Activated T-helper 1 cell treated with anti-CD3 and anti-CD28 coated beads, Interleukin-12 subunit alpha, Interleukin-12 subunit beta, Interleukin-2, Interleukin-4 antibody, amounts not matched to agents 30 ng/mL and 10 ng/mL and 1 ng/mL, durations not matched to agents 14 hours and 24 hours and 36 hours (primary cell): ENCODE data around the gene SOCS6. TPM values are rescaled to one million over a fixed set of nuclear protein-coding genes. Genes with fewer than 3 reads are reported as not detected.
"Not testable (repeated sequence)": the region's sequence is repeated elsewhere in the genome, so short reads cannot be mapped to it uniquely, and the experiment has no call there.

Experiments
- DNase-seq: peaks from one replicate; pipeline ENCODE4 v3.0.0; 2021; ENCODE audit warnings: low spot score
- H3K27ac Mint-ChIP-seq: one replicate; pipeline ENCODE4 v1.8.0; 2021; ENCODE audit warnings: mild to moderate bottlenecking, mixed read lengths
- H3K27me3 Mint-ChIP-seq: one replicate; pipeline ENCODE4 v1.8.0; 2022; ENCODE audit warnings: mild to moderate bottlenecking, moderate library complexity, mixed read lengths; ENCODE audit not compliant: insufficient read depth
- H3K36me3 Mint-ChIP-seq: one replicate; pipeline ENCODE4 v1.8.0; 2021; ENCODE audit warnings: low read depth, mixed read lengths
- H3K4me1 Mint-ChIP-seq: one replicate; pipeline ENCODE4 v1.8.0; 2021; ENCODE audit warnings: low read depth, mixed read lengths
- H3K4me3 Mint-ChIP-seq: one replicate; pipeline ENCODE4 v1.8.0; 2021; ENCODE audit warnings: mild to moderate bottlenecking, moderate library complexity, mixed read lengths
- H3K9me3 Mint-ChIP-seq: one replicate; pipeline ENCODE4 v1.8.0; 2021; ENCODE audit warnings: mixed read lengths
- intact Hi-C: fragments of 100-400 bp; cut with micrococcal nuclease; formaldehyde crosslinking; loops from one replicate; pipeline ENCODE4 v1.15.1; 2024
- total RNA-seq: library from RNA; stranded (reverse); gene quantifications from 2 replicates; pipeline ENCODE4 v1.2.3, GENCODE V29; 2022

The SOCS6 gene, protein sequence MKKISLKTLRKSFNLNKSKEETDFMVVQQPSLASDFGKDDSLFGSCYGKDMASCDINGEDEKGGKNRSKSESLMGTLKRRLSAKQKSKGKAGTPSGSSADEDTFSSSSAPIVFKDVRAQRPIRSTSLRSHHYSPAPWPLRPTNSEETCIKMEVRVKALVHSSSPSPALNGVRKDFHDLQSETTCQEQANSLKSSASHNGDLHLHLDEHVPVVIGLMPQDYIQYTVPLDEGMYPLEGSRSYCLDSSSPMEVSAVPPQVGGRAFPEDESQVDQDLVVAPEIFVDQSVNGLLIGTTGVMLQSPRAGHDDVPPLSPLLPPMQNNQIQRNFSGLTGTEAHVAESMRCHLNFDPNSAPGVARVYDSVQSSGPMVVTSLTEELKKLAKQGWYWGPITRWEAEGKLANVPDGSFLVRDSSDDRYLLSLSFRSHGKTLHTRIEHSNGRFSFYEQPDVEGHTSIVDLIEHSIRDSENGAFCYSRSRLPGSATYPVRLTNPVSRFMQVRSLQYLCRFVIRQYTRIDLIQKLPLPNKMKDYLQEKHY
- 3.7 and 3.9 TPM in 2 replicates for total RNA-seq

DNA sequence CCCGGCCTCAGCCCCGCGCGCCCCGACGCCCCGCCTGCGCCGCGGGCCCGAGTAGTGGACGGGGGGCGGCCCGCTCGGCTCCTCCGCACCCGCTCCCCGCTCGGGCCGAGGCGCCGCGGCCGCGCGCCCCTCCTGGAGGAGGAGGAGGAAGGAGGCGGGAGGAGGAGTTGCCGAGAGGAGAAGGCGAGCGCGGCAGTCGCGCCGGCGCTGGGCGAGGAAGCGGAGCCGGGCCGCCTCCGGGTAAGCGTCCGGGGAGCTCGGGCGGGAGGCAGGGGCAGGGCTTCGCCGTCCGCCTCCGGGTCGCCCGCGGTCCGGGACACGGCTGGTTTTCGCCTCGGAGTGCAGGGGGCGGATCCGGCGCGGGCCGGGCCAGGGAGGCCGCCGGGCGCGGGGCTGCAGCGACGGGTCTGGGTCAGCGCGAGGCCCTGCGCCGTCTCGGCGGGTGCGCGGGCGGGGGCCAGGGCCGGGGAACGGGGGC is at the start of gene SOCS6:
Gene SOCS6 (plus strand): TSS at position 195 of the 478 bp plus-strand sequence. CDS start 35,624 bp downstream, outside the sequence.
- Mint-ChIP-seq H3K4me3 (peak within 1 kb of the TSS; percentile 90), H3K27ac (peak within 1 kb of the TSS; percentile 70), H3K36me3 (peaks cover 4% of the 10 kb centered on the region), H3K27me3 (peaks cover 29% of the 10 kb centered on the region), H3K9me3 (no peaks in the 10 kb centered on the region), H3K4me1 (peaks cover 9% of the 10 kb centered on the region)
- intact Hi-C loops, result loop anchor here (1.0 kb wide), 1 partner anchor 84 kb away; the partner anchor contains the start of gene RTTN
- DNase-seq, result peak; percentile 41

DNA sequence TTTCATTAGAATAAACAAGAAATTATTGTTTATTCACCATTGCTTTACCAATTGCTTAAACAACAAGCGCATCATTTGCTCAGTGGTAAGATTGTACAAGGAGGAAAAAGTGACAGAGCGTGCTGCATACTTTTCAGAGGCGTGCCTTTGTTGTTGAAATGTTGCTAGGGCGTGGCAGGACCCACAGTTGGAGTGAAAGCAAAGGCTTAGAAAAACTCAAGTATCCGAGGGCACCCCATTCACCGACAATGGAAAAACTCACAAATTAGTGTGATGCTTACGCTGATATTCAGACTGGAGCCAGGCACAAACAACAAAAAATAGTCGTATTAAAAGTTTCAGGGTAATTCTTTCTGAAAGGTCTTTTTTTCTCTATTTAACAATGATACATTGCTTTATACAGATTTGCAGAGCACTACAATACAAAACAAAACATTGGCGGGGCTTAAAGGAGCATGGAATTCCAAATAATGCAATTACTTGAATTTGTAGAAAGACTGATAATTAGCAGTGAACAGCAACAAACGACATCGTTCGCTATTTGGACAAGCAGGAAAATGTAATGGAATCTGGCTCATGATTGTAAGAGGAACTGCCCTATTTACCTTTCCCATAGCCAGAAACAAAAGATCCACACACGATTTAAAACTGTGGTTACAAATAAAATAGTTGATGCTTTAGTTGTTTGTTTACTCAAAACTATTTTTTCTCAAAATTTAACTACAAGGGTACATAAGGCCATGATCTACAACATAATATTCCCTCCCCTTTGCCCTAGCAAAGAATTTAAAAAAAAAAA is 45.5 kb upstream of the SOCS6 start:
- intact Hi-C loops, result no loop called here
- Mint-ChIP-seq H3K27ac (no peak overlapping the region), H3K36me3 (no peaks in the 10 kb centered on the region)

DNA sequence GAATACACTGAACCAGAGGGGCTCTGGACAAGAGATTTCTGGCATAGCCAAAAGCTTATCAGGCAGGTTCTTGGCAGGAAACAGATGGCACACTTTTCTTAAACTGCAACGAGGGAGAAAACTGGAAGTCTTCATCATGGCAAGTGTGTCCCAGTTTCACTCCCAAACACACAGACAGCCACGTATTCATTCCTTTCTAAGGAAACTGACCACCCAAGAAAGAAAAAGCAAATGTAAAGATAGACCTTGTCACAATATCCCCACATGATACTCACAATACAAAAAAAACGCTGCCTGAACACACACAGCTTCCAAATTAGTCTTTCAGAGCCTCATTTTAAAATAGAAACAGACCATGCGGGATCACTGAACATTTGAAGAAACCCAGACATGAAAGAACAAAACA is 42.8 kb upstream of the SOCS6 start:
- H3K27me3 Mint-ChIP-seq, result peaks cover 13% of the 10 kb centered on the region
- no peaks in the 10 kb centered on the region for H3K4me1 Mint-ChIP-seq
- no peak overlapping the region for H3K27ac Mint-ChIP-seq
- H3K36me3 Mint-ChIP-seq, result no peaks in the 10 kb centered on the region
- intact Hi-C loops, result no loop called here
- H3K4me3 Mint-ChIP-seq, result no peak overlapping the region
- DNase-seq, result no peak
- H3K9me3 Mint-ChIP-seq, result no peaks in the 10 kb centered on the region

More for the DNA sequence above, 45.5 kb upstream of the SOCS6 start:
- H3K9me3 Mint-ChIP-seq, result no peaks in the 10 kb centered on the region
- DNase-seq, result no peak
- H3K4me3 Mint-ChIP-seq, result no peak overlapping the region
- no peaks in the 10 kb centered on the region for H3K4me1 Mint-ChIP-seq
- peaks cover 16% of the 10 kb centered on the region for H3K27me3 Mint-ChIP-seq

DNA sequence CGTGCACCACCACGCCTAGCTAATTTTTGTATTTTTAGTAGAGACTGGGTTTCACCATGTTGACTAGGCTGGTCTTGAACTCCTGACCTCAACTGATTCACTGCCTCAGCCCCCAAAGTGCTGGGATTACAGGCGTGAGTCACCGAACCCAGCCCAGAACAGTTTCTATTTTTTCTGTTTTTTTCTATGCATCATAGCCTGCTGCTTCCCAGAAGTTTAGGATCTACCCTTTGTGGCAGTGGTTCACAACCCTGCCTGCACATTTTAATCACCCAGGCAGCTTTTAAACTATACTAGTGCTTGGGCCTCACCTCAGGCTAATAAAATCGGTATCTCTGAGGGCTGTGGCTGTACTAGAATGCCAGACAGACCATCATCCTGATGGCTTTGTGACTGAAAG is 39.7 kb upstream of the SOCS6 start:
- H3K9me3 Mint-ChIP-seq, result no peaks in the 10 kb centered on the region
- peaks cover 12% of the 10 kb centered on the region for H3K27me3 Mint-ChIP-seq
- H3K36me3 Mint-ChIP-seq, result no peaks in the 10 kb centered on the region
- no peak overlapping the region for H3K4me3 Mint-ChIP-seq
- no peak for DNase-seq
- H3K4me1 Mint-ChIP-seq, result no peaks in the 10 kb centered on the region
- intact Hi-C loops, result no loop called here
- H3K27ac Mint-ChIP-seq, result no peak overlapping the region

DNA sequence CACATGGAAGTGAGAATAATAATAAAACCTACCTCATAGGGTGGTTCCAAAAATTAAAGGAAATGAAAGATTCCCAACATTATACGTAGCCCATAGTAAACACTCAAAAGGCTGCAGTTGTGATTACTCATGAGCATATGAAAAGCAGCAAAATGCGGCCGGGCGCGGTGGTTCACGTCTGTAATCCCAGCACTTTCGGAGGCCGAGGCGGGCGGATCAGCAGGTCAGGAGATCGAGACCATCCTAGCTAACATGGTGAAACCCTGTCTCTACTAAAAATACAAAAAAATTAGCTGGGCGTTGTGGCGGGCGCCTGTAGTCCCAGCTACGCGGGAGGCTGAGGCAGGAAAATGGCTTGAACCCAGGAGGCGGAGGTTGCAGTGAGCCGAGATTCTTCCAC is 39.0 kb upstream of the SOCS6 start:
- peaks cover 12% of the 10 kb centered on the region for H3K27me3 Mint-ChIP-seq
- DNase-seq, intact Hi-C loops, H3K9me3 Mint-ChIP-seq, H3K36me3 Mint-ChIP-seq, H3K4me1 Mint-ChIP-seq, H3K27ac Mint-ChIP-seq, H3K4me3 Mint-ChIP-seq: not testable (repeated sequence)

DNA sequence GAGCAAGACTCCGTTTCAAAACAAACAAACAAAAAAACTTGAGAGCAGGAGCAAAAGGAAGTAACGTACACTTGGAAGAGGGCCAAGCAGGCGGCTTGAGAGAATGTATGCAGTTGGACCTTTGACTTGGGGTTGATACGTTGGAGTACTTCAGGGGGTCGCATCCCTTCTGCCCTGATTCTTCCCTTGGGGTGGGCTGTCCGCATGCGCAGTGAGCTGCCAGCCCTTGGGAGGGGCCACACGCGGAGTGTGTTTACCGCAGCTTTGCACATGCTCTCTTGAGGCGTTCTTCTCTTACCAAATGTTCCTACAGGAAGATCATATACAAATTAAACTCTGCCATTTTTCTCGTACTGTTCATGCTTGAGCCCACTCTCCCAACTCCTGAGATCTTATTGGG is 38.1 kb upstream of the SOCS6 start:
- no peak overlapping the region for H3K4me3 Mint-ChIP-seq
- peaks cover 12% of the 10 kb centered on the region for H3K27me3 Mint-ChIP-seq
- intact Hi-C loops, result no loop called here
- H3K9me3 Mint-ChIP-seq, result no peaks in the 10 kb centered on the region
- H3K27ac Mint-ChIP-seq, result no peak overlapping the region
- H3K36me3 Mint-ChIP-seq, result no peaks in the 10 kb centered on the region
- DNase-seq, result no peak
- H3K4me1 Mint-ChIP-seq, result no peaks in the 10 kb centered on the region

DNA sequence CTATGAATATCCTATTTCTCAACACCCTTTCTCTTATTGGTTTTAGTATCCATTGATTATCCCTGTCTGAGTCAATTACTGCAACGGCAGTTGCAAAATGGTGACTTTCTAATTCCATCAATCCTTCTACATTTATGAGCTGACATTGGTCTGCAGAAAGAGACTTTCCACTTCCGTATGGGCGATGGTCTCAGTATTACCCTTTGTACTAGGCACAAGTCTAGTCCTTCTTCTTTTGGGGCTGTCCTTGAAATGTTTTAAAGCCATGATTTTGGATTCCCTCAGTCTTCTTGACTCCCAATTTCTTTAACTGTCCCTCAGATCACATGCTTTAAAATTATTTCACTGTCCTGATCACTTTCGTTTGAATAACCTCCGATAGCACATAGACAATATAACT is 32.7 kb upstream of the SOCS6 start:
- Mint-ChIP-seq H3K36me3 (no peaks in the 10 kb centered on the region), H3K27ac (no peak overlapping the region), H3K27me3 (peaks cover 3% of the 10 kb centered on the region), H3K4me3 (no peak overlapping the region), H3K4me1 (no peaks in the 10 kb centered on the region), H3K9me3 (no peaks in the 10 kb centered on the region)
- DNase-seq, result no peak
- intact Hi-C loops, result no loop called here

DNA sequence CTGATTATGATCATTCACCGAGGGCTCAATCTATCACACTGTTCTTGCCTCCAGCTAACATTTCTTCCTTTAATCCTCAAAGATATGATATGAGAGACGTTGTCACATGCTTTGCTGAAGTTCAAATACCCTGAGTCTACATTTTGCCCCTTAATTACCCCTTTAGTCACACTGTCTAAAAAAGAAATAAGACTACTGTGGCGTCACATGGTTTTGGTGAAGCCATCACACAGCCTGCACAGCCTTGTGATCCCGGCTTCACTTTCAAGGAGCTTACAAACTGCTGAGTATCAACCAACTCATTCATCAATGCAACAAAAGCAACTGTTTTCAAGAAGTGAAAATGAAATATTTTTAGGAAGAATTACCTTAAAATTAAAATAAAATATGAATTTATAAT is 31.9 kb upstream of the SOCS6 start:
- intact Hi-C loops, result no loop called here
- no peak for DNase-seq
- no peaks in the 10 kb centered on the region for H3K36me3 Mint-ChIP-seq
- H3K27me3 Mint-ChIP-seq, result peaks cover 3% of the 10 kb centered on the region
- H3K27ac Mint-ChIP-seq, result no peak overlapping the region
- H3K9me3 Mint-ChIP-seq, result no peaks in the 10 kb centered on the region
- H3K4me1 Mint-ChIP-seq, result no peaks in the 10 kb centered on the region
- no peak overlapping the region for H3K4me3 Mint-ChIP-seq

DNA sequence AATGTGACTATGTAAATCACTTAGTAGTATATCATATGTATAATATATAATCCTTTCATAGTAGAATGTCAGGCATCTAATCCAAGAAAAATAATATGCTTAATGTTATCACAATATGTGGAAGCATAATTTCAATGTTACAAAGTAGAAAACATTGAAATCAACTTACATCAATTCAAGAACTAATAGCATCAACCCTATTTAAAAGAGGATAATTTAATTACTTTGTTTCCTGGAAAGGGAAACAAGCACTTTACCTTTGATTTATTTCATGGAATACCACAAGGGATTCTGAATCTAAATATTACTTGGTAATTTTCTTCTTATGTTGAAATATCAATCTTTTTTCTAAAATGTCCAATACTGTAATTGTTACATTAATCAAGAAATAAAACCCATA is 30.6 kb upstream of the SOCS6 start:
- no peak for DNase-seq
- Mint-ChIP-seq H3K9me3 (no peaks in the 10 kb centered on the region), H3K4me1 (no peaks in the 10 kb centered on the region), H3K4me3 (no peak overlapping the region), H3K36me3 (no peaks in the 10 kb centered on the region), H3K27me3 (no peaks in the 10 kb centered on the region), H3K27ac (no peak overlapping the region)
- intact Hi-C loops, result no loop called here

DNA sequence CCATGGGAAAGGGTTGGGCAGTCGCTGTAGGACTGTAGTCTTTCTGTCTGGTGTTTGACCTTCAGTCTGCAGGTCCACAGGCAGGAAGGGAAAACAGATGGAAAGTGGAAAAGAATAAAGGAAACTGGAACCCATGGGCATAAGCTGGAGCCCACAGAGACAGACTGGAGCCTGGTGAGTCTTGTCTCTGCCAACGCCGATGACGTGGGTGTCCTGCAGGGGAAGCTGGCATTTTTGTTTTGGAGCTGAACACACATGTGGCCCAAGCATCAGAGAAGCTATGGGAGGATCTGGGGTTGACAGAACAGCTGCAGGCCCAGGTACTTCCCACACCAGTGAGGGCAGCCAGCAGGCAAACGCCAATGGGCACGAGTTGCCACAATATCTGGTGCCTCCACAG is 28.2 kb upstream of the SOCS6 start:
- intact Hi-C loops, result no loop called here
- Mint-ChIP-seq H3K9me3 (no peaks in the 10 kb centered on the region), H3K4me3 (no peak overlapping the region), H3K27me3 (no peaks in the 10 kb centered on the region), H3K36me3 (no peaks in the 10 kb centered on the region), H3K4me1 (no peaks in the 10 kb centered on the region), H3K27ac (no peak overlapping the region)
- DNase-seq, result no peak

DNA sequence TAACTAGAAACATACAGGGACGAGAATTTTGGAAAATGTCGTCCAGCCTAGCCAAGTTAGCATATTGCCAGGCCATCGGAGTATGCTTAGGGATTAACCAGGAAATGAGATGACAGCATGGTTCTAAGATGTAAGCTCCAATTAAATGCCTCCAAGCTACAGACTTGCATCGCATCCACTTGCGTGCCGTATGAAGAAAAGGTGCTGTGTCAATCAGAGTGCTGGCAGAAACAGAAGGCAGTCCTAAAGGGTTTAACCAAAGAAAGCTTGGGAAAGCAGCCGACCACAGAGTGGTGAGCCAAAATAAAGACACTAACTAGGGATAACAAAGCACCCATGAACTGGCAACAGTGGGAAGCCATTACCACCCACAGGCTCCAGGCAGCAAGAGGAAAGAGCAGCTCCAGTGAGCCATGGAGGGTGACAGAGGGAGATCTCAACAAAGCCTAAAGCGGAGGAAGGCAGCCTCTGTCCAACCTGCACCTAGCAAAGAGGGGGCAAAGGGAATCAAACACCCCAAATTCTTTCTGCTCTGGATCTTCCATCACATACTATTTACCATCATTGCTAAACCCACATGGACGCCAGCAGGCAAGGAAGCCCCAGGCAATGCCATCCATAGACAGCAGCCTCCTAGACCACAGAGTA is 27.6 kb upstream of the SOCS6 start:
- Mint-ChIP-seq H3K27me3 (no peaks in the 10 kb centered on the region), H3K9me3 (no peaks in the 10 kb centered on the region), H3K36me3 (no peaks in the 10 kb centered on the region), H3K4me1 (no peaks in the 10 kb centered on the region), H3K4me3 (no peak overlapping the region), H3K27ac (no peak overlapping the region)
- intact Hi-C loops, result no loop called here
- no peak for DNase-seq

DNA sequence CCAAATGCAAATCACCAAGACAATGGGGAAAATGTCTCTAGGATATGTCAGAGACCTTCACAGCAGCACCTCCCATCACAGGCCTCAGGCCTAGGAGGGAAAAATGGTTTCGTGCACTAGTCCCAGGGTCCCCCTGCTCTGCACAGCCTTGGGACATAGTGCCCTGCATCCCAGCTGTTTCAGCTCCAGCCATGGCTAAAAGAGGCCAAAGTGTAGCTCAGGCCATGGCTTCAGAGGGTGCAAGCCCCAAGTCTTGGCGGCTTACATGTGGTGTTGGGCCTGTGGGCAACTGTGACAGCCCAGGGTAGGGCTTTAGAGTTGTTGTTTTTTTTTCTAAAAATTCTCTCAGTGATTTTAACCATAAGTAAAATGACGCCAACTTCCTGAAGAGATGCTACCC is 25.5 kb upstream of the SOCS6 start:
- no peak overlapping the region for H3K4me3 Mint-ChIP-seq
- no peak for DNase-seq
- no peaks in the 10 kb centered on the region for H3K27me3 Mint-ChIP-seq
- H3K36me3 Mint-ChIP-seq, result no peaks in the 10 kb centered on the region
- no peaks in the 10 kb centered on the region for H3K4me1 Mint-ChIP-seq
- no peak overlapping the region for H3K27ac Mint-ChIP-seq
- no peaks in the 10 kb centered on the region for H3K9me3 Mint-ChIP-seq
- intact Hi-C loops, result no loop called here
